GM19452 (cell line): ENCODE data around the gene UBE2M.
"Not testable (repeated sequence)": the region's sequence is repeated elsewhere in the genome, so short reads cannot be mapped to it uniquely, and the experiment has no call there.

Experiments used
- ATAC-seq: cut with Tn5 transposase; IDR thresholded peaks from one replicate; pipeline ENCODE4 v1.9.1; 2021; ENCODE audit not compliant: unreplicated experiment

Gene UBE2M

DNA sequence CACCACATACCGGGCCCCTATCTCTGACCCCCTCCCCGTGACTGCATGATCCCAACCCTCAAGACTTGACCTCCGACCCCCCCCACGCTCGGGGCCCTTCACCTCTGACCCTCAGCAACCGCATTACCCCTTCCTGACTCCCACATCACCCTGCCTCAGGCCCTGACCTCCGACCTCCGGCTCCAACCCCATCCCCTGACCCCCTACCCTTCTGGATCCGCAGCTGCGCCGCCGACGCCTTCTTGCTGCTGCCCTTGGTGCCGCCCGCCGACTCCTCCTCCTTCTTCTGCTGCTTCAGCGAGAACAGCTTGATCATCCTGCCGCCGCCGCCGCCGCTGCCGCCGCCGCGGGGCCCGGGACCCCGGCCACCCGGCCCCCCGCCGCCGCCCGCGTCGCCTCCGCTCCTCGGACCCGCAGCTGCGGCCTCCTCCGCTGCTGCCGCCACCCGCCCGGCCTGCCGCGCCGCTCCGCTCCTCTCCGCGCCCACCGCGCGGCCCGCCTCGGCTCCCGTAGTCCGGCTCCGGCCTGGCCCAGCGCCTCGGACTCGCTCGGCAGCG is at the start of gene UBE2M:
UBE2M (minus strand) TSS at position 546 of the 557 bp plus-strand sequence; CDS start at position 316, 230 bp downstream.
- ATAC-seq: peak; percentile 0

DNA sequence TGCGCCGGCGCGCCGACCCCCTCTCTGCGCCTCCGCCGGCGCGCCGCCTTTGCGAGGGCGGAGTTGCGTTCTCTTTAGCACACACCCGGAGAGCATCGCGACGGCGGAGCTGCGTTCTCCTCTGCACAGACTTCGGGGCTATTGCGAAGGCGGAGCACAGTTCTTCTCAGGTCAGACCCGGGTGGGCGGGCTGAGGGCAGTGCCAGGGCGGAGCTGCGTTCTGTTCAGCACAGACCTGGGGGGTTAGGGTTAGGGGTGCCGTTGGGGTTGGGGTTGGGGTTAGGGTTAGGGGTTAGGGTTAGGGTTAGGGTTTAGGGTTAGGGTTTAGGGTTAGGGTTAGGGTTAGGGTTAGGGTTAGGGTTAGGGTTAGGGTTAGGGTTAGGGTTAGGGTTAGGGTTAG is 48.8 kb upstream of the UBE2M start:
- ATAC-seq: not testable (repeated sequence)

DNA sequence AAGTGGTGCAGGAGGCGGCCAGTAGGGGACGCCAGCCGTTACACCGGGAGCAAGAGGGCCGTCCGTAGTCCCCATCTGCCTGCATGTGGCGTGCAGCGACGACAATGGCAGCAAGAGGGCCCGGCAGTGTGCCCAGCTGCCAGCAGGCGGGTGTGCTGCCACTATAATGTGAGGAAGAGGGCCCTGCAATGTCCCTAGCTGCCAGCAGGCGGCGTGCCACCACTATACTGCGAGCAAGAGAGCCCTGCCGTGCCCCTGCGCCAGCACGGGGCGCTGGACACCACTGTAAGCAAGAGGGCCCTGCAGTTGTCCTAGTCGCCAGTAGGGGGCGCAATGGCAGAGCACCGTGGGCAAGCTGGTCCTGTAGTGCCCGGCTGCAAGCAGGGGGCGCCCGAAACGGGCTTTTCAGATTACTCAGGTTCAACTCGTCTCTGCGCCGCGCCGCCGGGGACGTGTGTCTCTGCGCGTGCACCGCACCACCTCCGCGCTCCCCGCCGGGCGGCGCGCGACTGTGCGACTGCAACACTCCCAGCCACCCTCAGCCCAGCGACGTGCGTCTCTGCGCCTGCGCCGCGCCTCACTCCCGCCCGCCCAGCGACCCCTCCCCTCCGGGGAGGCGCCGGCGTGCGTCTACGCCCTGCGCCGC is 48.0 kb upstream of the UBE2M start:
- ATAC-seq: not testable (repeated sequence)

- no peak for ATAC-seq
These were observed 27.8 kb upstream of the UBE2M start for GRCh38 chr19:58586133-58586765.

DNA sequence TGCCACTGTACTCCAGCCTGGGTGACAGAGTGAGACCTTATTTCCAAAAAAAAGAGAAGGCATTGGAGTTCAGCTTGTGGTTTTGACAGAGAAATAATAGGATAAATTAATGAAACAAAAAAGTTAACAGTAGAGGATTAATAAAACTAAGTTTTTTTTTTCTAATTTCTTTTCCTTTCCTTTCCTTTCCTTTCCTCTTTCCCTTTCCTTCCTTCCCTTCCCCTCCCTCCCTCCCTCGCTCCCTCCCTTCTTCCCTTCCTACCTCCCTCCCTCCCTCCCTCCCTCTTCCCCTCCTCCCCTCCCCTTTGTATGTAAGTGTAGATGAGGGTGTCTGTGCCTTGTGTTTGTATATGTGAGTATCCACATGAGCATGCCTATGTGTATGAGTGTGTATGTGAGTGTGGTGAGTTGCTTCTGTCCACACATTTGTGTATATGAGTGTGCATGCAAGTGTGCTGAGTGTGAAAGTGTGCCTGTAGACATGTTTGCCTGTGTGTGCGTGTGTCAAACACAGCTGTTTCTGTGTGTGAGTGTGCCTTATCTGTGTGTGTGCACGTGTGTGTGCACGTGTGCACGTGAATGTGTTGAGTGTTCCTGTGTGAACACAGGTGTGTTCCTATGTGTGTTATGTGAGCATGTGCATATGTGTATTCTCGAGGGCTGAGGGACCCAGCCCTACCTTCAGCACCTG is 27.2 kb upstream of the UBE2M start:
- no peak for ATAC-seq

- ATAC-seq: no peak
These were observed 26.4 kb upstream of the UBE2M start for GRCh38 chr19:58584498-58585441.

GRCh38 chr19:58582985-58583384 is 24.6 kb upstream of the UBE2M start:
- ATAC-seq: no peak

- ATAC-seq: peak; percentile 73
These were observed 23.1 kb upstream of the UBE2M start for GRCh38 chr19:58581227-58582141.

- no peak for ATAC-seq
These were observed 21.2 kb upstream of the UBE2M start for GRCh38 chr19:58579473-58580142.

GRCh38 chr19:58578012-58578925 is 19.9 kb upstream of the UBE2M start:
- ATAC-seq: no peak

GRCh38 chr19:58577581-58577980 is 19.2 kb upstream of the UBE2M start:
- not testable (repeated sequence) for ATAC-seq

DNA sequence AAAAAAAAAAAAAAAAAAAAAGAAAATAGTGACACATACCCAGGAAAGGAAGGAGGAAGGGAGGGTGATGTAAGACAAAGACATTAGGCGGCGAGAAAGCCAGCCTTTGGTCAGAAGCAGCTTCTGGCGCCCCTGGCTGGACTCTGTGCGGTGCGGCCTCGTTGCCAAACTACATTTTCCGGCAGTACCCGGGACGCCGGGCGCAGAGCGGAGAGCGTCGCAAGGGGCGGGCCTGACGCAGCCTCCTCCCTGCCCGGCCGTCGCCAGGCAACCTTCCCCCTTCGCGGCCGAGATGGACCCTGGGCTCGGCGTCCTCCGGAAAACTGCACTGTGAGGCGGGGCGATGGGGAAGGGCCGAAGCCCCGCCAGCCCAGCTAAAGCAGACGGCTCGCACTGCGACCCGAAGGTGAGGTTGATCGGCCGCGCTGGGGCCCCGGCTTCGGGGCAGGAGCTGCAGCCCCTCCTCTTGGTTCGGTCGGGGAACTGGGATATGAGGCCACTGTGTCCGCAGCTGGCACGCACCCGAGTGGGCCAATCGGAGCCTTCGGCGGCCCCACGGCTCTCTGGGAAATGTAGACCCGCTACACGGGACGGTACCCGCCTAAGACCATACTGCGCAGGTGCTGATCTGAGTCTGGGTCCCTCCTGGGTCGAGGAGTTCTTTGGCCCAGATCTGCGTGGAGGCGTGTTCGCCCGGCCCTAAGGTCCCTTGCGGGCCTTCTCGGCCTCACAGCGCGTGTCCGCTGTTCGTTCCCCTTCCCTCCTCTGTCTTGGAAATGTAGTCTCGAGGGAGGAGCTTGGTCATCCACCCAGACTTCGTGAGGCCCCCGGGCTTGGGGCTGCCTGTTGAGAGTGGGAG is 17.0 kb upstream of the UBE2M start:
- ATAC-seq: peak; percentile 48

DNA sequence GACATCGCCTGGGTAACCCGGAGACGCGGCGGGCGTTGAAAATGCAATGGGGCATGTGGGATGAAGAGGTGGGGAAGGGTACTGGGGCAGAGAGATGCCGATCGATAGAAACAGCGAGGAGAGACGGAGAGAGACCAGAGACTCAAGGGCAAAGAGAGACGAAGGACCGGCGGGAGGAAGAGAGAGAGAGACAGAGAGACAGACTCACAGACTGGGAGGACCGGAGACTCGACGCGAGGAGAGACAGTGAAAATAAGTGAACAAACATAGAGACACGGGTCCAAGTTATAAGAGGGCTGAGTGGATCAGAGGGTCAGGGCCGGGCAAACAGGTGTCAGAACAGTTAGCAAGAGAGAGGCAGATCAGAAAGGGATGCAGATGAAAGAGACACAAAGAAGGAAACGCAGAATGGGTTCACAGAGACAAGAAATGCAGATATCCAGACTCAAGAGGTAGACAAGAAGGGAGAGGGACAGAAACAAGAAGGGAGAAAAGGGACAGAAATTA is 15.3 kb upstream of the UBE2M start:
- ATAC-seq: no peak

DNA sequence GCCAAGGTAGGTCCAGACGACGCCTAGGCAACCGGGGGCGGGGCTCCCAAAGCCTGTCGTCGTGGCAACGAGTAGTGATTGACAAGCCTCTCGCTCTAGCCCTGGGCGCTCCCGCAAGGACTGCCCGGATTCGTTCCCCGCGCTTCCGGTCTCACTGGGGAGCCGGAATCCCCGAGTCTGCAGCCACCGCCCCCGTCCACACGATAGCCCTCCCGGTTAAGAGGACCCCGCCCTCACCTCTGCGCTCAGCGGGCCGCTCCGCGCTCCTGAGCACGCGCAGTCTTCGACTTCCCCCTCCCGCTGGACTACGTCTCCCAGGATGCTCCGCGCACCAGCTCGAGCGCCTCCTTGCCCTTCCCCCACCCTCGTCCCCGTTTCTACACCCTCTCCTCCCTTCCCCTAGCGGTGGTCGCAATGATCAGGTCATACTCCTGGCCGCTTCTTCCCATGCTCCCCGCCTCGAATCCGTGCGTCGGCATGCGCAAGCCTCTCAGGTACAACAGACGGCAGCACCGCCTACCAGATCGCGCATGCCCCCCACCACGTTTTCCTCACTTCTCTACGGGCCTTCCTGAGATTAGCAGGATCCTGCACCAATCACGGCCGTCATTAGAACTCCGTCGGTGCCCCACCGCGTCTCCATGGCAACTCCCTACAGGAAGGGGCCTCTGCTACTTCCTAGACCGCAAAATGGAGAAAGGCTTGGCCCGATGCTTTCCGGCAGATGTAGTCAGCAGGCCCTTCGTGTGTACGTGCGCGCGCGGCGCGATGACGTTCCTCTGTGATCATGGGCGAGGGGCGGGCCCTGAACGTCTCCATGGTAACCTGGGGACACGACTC is 14.6 kb upstream of the UBE2M start, which contains the start of gene MZF1:
MZF1 (minus strand) TSS at position 518 of the 840 bp plus-strand sequence. CDS start 1,946 bp downstream, outside the sequence.
- ATAC-seq: peak; percentile 55

DNA sequence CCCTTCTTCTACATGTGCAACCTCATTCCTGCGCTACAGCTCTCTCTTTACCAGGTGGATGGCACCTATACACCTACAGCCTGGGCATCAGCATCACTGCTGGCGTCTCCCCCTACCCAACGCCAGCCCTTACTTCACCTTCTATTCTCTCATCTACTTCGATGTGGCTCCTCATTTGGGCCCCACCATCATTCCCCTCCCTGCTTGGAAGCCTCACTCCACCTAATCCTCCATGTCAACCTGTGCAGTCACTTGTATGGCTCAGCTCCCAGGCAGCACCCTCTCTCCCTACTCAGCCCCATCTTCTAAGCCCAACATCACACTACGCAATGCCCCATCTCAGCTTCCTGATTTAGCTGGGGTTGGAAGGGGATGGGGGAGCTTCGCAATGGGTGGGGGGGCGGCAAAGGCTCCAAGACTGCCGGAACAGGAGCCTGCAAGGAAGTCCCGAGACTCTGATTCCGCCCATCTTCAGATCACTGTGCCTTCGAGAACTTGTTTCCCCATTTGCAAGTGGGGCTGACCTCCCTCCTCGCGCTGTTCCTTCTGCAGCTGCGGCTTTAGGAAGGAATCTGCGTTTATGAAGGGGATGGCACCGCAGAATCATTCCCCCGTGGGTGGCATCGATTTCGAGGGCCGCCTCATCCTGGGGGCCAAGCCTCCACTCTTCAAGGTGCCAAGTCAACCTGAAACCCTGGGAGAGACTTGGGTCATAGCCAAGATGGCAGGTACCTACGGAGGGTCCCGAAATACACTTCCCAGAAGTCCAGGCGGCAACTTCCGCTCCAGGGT is 13.8 kb upstream of the UBE2M start:
- no peak for ATAC-seq
